Hematopoietic multipotent progenitor cell treated with erythropoietin and hydrocortisone succinate and interleukin-3 and kit ligand, for 17 days (in vitro differentiated cells): Measurements from ENCODE around the gene RBSN.
"Not testable (repeated sequence)": the region's sequence is repeated elsewhere in the genome, so short reads cannot be mapped to it uniquely, and the experiment has no call there.

ENCODE experiments used
- DNase-seq: peaks from one replicate; pipeline ENCODE4 v3.0.0-alpha.2; 2015; ENCODE audit warnings: low spot score

The RBSN gene

DNA sequence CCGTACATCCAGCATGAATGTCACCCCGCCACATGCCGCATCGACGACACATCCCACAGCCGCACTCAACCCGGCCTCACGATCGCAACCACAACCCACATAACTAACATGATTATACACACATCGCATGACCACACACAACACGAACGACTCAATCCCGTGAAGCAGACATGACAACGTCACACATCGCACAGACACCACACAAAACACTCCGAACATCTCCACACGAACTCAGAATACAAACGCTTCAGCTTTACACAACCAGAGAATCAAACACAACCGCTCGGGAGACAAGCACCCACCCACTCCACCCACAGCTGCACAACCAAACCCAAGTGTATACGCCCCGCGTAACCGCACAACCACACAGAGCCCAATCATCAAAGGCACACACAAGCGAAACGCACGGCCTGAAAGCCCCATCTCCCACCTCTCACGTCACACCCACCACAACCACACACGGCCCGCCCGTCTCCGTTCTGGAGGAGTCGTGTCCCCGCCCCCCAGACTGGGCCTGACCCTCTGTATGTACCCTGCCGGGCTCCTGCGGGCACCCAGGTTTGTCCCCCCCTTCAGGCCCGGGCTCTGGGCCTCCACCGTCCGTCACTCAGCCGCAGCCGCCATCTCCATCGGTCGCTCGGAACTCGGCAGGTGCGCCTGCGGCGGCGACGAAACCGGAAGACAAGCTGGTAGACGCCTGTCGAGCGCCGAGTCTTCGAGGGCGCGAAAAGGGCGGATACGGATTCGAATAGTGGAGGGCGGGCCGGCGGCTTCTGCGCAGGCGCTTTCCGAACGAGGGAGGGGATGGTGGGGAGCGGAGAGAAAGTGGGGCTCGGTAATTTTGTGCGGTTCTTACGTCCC lies at the start of gene RBSN:
Gene RBSN (minus strand): TSS at position 646 of the 861 bp plus-strand sequence. CDS start 3,028 bp downstream, outside the sequence.
- DNase-seq, result peak; percentile 91

DNA sequence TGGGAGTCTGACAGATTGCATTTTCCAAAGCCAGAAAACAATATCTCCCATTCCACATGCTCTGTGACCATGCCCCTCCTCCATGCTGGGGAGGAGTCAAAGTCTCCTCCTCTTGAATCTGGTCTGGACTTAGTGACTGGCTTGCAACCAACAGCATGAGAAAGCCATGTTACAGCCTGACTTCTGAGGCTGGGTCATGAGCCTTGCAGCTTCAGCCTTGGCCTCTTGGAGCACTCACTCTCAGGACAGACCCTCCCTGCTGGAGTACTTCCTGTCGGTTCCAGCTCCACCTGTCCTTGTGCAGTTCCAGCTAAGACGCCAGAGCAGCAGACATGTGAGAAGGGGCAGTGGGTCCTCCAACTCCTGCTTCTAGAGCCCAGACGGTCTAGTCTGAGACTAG lies 49.7 kb upstream of the RBSN start:
- no peak for DNase-seq

GRCh38 chr3:15136885-15137284 lies 37.9 kb upstream of the RBSN start:
- DNase-seq, result not testable (repeated sequence)

DNA sequence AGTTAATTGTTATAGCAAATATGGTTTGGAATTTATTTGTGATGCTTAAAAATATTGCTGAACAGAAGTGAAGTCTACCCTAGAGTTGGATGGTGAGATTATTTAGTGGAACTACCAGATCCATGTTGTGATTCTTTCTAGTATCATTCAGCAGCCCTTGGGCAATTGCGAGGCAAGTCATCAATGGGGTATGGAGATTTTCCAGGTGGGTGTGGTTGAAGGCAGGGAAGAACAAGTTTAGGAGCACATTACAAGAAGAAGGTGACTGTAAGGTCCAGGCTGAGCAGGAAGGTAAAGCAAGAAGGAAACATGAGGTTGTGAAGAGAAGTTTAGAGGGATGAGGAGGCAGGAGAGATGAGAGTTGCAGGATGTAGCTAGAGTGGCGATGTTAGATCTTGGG lies 36.0 kb upstream of the RBSN start:
- not testable (repeated sequence) for DNase-seq

DNA sequence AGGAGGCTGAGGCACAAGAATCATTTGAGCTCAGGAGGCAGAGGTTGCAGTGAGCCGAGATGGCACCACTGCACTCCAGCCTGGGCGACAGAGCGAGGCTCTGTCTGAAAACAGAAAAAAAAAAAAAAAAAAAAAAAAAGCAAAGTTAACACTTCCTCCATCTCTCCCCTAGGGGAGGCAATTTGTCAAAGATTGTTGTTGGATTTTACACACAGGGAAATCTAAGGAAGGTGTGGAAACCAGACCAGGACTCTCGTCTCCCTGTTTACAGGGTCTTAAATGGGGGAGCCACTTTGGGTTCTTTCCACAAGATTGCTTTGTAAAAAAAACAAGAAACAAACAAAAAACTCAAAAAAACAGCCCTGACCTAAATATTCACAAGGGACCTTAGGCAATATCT lies 29.5 kb upstream of the RBSN start:
- not testable (repeated sequence) for DNase-seq

DNA sequence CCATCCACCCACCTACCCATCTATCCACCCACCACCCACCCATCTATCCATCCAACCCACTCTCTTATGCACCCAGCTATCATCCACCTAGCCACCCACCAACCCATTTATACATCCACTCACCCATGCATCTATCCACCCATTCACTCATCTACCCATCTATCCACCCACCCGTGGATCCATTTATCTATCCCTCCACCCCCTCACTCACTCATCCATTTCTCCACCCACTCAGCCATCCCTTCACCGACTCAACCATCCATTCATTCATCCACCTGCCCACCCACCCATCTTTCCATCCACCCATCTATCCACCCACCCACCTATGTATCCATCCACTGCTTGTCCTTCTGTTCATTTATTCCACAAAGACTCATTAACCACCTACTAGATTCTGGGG lies 28.0 kb upstream of the RBSN start:
- not testable (repeated sequence) for DNase-seq

DNA sequence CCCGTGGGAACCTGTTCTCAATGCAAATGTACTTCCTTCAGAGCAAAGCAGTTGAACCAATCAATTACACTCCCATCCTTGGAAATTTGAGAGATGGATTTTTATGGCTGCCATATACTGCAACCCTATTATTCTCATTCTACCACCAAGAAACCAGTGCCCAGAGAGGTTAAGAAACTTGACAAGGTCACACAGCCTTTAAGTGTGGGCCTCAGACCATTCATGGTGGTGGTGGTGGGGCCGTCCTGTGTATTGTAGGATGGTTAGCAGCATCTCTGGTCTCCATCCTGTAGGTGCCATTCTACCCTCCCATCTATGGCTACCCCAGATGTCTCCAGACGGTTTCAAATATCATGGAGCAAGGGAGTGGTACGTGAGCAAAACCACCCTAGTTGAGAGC lies 23.4 kb upstream of the RBSN start:
- DNase-seq, result no peak

DNA sequence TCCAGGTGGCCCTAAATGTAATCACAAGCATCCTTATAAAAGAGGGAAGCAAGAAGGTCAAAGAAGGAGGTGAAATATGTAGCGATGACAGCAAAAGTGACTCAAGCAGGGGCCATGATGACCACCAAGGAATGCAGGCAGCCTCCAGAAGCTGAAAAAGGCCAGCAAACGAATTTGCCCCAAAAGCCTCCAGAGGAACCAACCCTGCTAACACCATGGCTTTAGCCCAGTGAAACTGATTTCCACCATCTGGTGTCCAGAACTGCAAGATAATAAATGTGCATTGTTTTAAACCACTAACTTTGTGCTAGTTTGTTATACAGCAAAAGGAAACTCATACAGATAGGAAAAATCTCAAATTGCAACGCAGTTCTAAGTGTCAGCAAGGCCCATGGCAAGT lies 23.0 kb upstream of the RBSN start:
- DNase-seq, result no peak

GRCh38 chr3:15120986-15121385 lies 22.0 kb upstream of the RBSN start:
- DNase-seq, result no peak

- DNase-seq, result no peak
These were observed 18.1 kb upstream of the RBSN start for GRCh38 chr3:15117011-15117410.

GRCh38 chr3:15116032-15116669 lies 17.2 kb upstream of the RBSN start:
- DNase-seq, result no peak

DNA sequence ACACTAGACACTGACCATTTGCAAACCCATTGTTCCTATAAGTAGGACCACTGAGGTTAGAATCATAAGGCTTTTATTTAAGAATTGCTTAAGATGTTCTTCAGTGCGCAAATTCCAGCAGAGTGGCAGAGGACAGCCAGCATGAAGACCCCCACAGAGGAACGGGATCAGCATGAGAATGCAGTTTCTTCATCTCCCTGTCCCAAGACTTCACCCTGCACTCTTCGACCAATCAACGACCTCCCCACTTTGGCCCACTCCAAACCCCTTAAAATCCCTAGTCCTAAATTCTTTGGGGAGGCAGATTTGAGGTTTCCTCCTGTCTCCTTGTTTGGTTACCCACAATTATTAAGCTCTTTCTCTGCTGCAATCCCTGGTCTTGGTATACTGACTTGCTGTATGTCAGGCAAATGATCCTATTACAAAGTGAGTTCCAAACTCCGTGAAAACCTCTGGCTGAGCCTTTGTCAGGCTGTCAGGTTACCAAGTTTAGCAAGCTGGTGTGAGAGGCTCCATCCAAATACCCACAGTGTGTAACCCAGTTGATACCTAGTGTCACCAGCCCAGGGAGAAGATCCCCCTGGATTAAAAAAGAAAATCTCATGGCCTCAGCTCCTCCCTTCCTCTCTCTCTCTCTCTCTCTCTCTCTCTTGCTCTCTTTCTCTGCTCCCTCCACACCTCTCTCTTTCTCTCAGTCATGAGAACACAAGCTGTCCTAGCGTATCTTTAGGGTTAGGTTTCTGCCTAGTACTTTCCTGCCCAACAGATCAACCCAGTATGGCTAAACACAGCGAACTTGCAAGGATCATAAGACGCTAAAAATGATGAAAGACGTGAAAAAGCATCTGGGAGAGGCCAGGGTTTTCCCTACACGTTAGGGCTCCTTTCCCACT lies 15.8 kb upstream of the RBSN start:
- no peak for DNase-seq

DNA sequence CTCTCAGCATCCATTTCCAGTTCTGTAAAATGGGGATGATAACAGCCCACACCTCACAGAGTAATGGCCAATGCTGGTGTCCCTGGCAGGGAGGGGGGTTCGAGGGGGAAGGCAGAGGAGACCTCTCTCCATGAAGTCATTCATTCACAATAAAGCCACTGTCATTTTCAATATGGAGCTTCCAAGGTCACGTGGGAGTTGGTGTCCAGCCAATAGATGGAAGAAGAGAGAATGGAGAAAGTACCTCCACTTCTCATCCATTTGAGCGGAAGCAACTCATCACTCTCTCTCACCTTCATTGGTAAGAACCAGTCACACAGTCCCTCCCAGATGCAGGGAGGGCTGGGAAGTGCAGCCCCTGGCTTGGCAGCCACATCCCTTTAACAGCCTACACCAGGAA lies 14.9 kb upstream of the RBSN start:
- no peak for DNase-seq

- DNase-seq, result no peak
These were observed 14.5 kb upstream of the RBSN start for GRCh38 chr3:15113471-15113870.

DNA sequence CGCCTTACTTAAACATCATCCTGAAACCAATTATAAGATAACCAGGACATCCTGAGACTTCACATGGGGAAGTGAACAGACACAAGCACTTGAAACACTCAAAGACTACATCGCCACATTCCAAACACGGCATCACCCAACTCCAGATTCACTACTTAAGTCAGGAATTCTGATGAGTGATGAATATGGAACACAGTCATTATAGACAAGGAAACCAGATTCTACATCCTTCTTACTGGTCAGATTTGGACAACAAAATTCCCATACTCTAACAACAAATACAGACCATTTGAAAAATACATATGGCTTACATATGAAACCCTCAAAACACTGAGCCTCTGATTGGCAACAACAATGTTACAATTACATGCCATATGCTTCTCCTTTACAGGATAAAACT lies 13.1 kb upstream of the RBSN start:
- DNase-seq, result no peak

GRCh38 chr3:15110206-15110605 lies 11.3 kb upstream of the RBSN start:
- DNase-seq, result no peak

DNA sequence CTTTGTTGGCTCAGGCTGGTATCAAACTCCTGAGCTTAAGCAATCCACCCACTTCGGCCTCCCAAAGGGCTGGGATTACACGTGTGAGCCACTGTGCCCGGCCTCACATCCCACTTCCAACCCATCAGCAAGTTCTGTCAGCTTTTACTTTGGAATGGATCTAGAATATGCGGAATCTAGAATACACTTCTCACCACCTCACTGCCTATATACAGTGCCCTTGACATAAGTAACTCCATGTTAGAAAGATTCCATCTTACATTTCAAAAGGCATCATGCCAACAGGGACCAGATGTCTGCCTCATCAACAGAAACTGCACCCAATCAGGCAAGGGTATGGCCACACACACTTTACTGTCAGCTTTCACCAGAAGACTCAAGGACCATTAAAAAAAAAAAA lies 9.9 kb upstream of the RBSN start:
- DNase-seq, result no peak

DNA sequence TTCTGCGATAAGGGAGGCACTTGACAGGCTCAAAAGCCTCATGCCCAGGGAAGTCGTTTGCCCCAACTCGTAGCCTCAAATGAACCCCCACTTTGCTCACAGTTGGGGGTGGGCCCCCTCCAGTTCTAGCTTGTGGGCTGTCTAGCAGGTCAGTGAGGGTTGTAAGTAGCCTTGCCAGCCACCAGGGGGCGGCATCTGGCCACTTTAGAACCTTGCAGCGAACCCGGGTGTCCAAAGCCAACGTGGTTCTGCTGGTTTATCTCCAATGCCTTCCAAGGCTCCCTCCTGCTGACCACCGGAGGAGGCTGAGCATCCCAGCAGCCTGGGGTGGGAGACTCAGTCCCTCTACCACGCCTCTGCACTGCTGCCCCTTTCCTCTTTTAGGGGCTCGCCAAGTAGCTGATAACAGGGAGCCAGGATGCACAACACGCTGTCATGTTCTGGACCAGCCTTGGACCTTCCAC lies 9.2 kb upstream of the RBSN start:
- peak; percentile 83 for DNase-seq

- no peak for DNase-seq
These were observed 8.4 kb upstream of the RBSN start for GRCh38 chr3:15107075-15107947.

DNA sequence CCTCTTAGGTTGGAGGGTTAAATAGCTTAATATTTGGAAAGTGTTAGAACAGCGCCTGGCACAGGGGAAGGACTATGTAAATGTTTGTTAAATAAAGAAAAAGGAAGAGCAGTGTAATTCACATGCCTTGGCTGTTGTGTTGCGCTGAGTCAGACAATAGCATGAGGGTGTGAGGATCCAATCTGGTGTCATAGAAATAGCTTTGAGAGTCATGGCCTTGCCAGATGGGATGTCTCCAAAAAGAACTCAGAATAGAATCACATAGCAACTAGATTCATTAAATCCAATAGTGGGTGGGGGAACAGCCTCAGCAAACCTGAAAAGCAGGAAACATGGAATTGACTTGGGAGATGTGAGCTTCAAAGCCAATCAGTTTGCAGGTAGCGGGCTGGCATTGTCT lies 3.9 kb upstream of the RBSN start:
- no peak for DNase-seq

DNA sequence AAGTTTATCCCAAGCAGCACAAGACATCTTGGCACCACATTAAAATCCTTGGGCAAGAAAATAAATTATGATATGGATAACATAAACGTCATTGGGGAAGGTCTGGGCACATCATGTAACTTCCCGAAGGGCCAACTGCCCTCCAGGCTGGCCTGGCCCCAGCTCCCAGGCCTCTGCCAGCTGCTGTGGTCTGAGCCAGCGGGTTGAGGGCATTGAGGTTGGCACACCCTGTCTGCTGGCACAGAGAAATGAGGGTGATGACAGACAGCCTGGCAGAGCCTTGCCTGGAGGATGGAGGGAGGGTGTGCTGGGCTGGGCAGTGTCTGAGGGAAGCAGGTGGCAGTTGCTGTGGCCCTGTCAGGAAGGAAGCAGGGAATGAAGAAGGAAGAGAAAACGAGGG lies 3.3 kb upstream of the RBSN start:
- no peak for DNase-seq
